Thyroid gland (tissue), 4 donors: ENCODE data around the gene MARVELD1. TPM values are rescaled to one million over a fixed set of nuclear protein-coding genes. Genes with fewer than 3 reads are reported as not detected.

Experiments
- DNase-seq, 2 donors: peaks; one replicate each; pipeline ENCODE4 v3.0.0-alpha.2; 2019
- H3K27ac ChIP-seq, 3 donors: fragments of 200-600 bp; sonication (generic); 1 replicate in 2 of 3; 2 replicates in 1 of 3; pipeline ENCODE4 v1.5.1; 2016 to 2019; ENCODE audit warnings: mild to moderate bottlenecking in 1 of 3, moderate library complexity in 1 of 3
- H3K27me3 ChIP-seq: fragments of 200-600 bp; sonication (generic); one replicate; pipeline ENCODE4 v1.5.1; 2019
- H3K36me3 ChIP-seq, 2 donors: fragments of 200-600 bp; sonication (generic); one replicate each; pipeline ENCODE4 v1.5.1; 2016 to 2019
- H3K4me1 ChIP-seq, 2 donors: fragments of 200-600 bp; sonication (generic); one replicate each; pipeline ENCODE4 v1.5.1; 2017 to 2019
- H3K4me3 ChIP-seq, 3 donors: fragments of 200-600 bp; sonication (generic); replicated peaks in 1 of 3; 1 replicate in 2 of 3; 2 replicates in 1 of 3; pipeline ENCODE4 v1.5.1; 2016; ENCODE audit warnings: mild to moderate bottlenecking in 1 of 3
- H3K9me3 ChIP-seq: fragments of 200-600 bp; sonication (generic); one replicate; pipeline ENCODE4 v1.5.1; 2017
- POLR2A ChIP-seq, 2 donors: fragments of 450-650 bp; IDR thresholded peaks; one replicate each; pipeline ENCODE4 v1.6.1; 2017; ENCODE audit warnings: antibody characterized with exemption in 2 of 2, mild to moderate bottlenecking in 2 of 2, moderate library complexity in 1 of 2
- WGBS, 2 donors: methylation state at CpG; one replicate each; pipeline ENCODE4 v1.1.5; 2017; 5-methylcytosine and 5-hydroxymethylcytosine counted together
- intact Hi-C: fragments of 100-400 bp; cut with DNase I; formaldehyde crosslinking; loops from one replicate; pipeline ENCODE4 v1.15.1; 2023
- total RNA-seq, 4 donors: library from RNA; depleted of rRNA; stranded (reverse); fragments of >200 nt; gene quantifications; one replicate each; pipeline ENCODE4 v1.2.3, GENCODE V29; 2016
- TF ChIP-seq, protein P1 (sequence below), 6 experiments: fragments of 200-600 bp in 3 of 6; fragments of 450-650 bp in 3 of 6; sonication (generic) in 3 of 6; IDR thresholded peaks; one replicate each; pipeline ENCODE4 v1.5.1; 2016 to 2019; ENCODE audit warnings: antibody characterized with exemption in 6 of 6, mild to moderate bottlenecking in 2 of 6, inconsistent platforms in 1 of 6, moderate library complexity in 1 of 6

MARVELD1 gene
- total RNA-seq, 4 donors from 2014 or later, result 6.0 to 46.6 (median 10.5) TPM

- WGBS, 2 donors, result 89 to 91% methylated on average over 10 of the region's 11 CpGs
- Histone ChIP-seq H3K4me3 (no peak overlapping the region), H3K27me3 (no peaks in the 10 kb centered on the region), H3K36me3 (peaks cover 34 to 35% of the 10 kb centered on the region in 2 donors), H3K27ac (no peak overlapping the region), H3K9me3 (no peaks in the 10 kb centered on the region), H3K4me1 (no peaks in the 10 kb centered on the region)
- DNase-seq, result no peak
- TF ChIP-seq POLR2A (IDR thresholded peaks at IDR 0.05), result no peak
- TF ChIP-seq, protein P1, sequence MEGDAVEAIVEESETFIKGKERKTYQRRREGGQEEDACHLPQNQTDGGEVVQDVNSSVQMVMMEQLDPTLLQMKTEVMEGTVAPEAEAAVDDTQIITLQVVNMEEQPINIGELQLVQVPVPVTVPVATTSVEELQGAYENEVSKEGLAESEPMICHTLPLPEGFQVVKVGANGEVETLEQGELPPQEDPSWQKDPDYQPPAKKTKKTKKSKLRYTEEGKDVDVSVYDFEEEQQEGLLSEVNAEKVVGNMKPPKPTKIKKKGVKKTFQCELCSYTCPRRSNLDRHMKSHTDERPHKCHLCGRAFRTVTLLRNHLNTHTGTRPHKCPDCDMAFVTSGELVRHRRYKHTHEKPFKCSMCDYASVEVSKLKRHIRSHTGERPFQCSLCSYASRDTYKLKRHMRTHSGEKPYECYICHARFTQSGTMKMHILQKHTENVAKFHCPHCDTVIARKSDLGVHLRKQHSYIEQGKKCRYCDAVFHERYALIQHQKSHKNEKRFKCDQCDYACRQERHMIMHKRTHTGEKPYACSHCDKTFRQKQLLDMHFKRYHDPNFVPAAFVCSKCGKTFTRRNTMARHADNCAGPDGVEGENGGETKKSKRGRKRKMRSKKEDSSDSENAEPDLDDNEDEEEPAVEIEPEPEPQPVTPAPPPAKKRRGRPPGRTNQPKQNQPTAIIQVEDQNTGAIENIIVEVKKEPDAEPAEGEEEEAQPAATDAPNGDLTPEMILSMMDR (IDR thresholded peaks at IDR 0.05), result no peak
- intact Hi-C loops, result no loop called here
Observed at GRCh38 chr10:97760461-97761257, 47.1 kb downstream of the MARVELD1 start.

DNA sequence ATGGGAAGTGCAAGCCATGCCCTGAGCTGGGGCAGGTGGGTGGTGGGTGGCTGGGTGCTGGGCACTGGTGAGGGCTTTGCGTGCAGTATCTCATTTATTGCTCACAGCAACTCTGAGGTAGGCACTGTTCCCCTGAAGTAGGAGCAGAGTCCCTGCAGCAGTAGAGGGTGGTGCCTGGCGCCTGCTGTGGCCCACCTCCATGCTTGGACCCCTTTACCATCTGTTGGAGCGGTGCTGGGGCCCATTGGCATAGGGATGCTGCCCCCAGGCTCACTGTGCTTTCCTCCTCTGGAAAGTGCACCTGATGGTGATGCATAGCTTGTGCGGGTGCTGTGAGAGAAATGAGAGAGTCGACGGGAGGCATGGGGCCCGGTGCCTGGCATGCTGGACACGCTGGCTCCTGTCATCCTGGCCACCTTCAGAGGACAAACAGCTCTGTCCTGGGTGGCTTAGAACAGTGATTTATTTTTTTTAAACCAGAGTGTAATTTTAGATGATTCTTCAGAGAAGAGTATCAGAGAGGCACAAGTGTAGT, 47.9 kb downstream of the MARVELD1 start:
- DNase-seq, result no peak
- Histone ChIP-seq H3K9me3 (no peaks in the 10 kb centered on the region), H3K27ac (no peak overlapping the region), H3K4me1 (no peaks in the 10 kb centered on the region), H3K36me3 (peaks cover 27 to 29% of the 10 kb centered on the region in 2 donors), H3K27me3 (no peaks in the 10 kb centered on the region), H3K4me3 (no peak overlapping the region)
- intact Hi-C loops, result no loop called here
- 96 to 98% methylated on average over 7 to 8 of the region's 8 CpGs for WGBS, 2 donors
- no peak for TF ChIP-seq POLR2A (IDR thresholded peaks at IDR 0.05)
- TF ChIP-seq, protein P1 (IDR thresholded peaks at IDR 0.05), result no peak

DNA sequence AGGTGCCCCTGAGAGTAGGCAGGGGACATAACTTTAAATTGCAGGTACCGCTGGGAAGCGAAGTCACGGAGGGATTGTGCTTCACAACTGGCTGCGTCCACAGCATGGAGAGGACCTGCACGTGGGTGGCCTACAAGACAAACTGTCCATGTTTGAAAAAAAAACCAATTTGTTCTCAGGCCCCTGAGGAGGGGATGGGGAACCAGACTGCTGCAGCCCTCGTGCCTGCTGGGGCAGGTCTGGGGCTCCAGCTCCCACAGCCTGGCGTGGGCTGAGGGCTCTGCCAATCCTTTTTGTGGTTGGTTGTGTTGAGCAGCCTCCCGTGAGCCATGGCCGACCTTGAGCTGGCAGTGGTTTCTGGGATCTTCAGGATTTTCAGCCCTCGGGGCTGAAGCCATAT, 48.5 kb downstream of the MARVELD1 start:
- H3K27me3 ChIP-seq, result no peaks in the 10 kb centered on the region
- no peaks in the 10 kb centered on the region for H3K4me1 ChIP-seq
- no peaks in the 10 kb centered on the region for H3K9me3 ChIP-seq
- 88 to 93% methylated on average over 9 to 10 of the region's 10 CpGs for WGBS, 2 donors
- no peak for DNase-seq
- TF ChIP-seq POLR2A (IDR thresholded peaks at IDR 0.05), result no peak
- TF ChIP-seq, protein P1 (IDR thresholded peaks at IDR 0.05), result no peak
- intact Hi-C loops, result no loop called here
- no peak overlapping the region for H3K4me3 ChIP-seq
- H3K27ac ChIP-seq, result no peak overlapping the region
- H3K36me3 ChIP-seq, result peaks cover 22 to 25% of the 10 kb centered on the region in 2 donors

GRCh38 chr10:97762816-97763215, 49.3 kb downstream of the MARVELD1 start:
- TF ChIP-seq POLR2A (IDR thresholded peaks at IDR 0.05), result no peak
- TF ChIP-seq, protein P1 (IDR thresholded peaks at IDR 0.05), result no peak
- Histone ChIP-seq H3K27ac (no peak overlapping the region), H3K27me3 (no peaks in the 10 kb centered on the region), H3K4me3 (no peak overlapping the region), H3K36me3 (peaks cover 15 to 17% of the 10 kb centered on the region in 2 donors), H3K9me3 (no peaks in the 10 kb centered on the region), H3K4me1 (no peaks in the 10 kb centered on the region)
- no peak for DNase-seq
- intact Hi-C loops, result no loop called here
- 58 to 81% methylated on average over 4 of the region's 5 CpGs for WGBS, 2 donors

- no peak for DNase-seq
- H3K4me3 ChIP-seq, result no peak overlapping the region
- H3K27me3 ChIP-seq, result no peaks in the 10 kb centered on the region
- intact Hi-C loops, result no loop called here
- no peaks in the 10 kb centered on the region for H3K4me1 ChIP-seq
- no peak overlapping the region for H3K27ac ChIP-seq
- peaks cover 12 to 17% of the 10 kb centered on the region in 2 donors for H3K36me3 ChIP-seq
- 87 to 97% methylated on average over 2 of the region's 2 CpGs for WGBS, 2 donors
- TF ChIP-seq, protein P1 (IDR thresholded peaks at IDR 0.05), result no peak
- no peak for TF ChIP-seq POLR2A (IDR thresholded peaks at IDR 0.05)
- H3K9me3 ChIP-seq, result no peaks in the 10 kb centered on the region
Observed at GRCh38 chr10:97763411-97763810, 49.9 kb downstream of the MARVELD1 start.
